OCI-LY7 (cell line): ENCODE data around the gene RASD1. TPM values are rescaled to one million over a fixed set of nuclear protein-coding genes. Genes with fewer than 3 reads are reported as not detected.

Experiments used
- BruUV-seq: library from RNA; stranded (reverse); fragments of 400-500 nt; replicated peaks from 2 replicates; lab custom pipeline; 2021; lab: Mats Ljungman, UMichigan
- CTCF ChIA-PET: fragments of 300-600 bp; sonication (Branson Sonifier 250); formaldehyde crosslinking; loops from one replicate; lab custom pipeline; 2022; ENCODE audit warnings: antibody characterized with exemption; ENCODE audit not compliant: unreplicated experiment; lab: Charles Lee
- POLR2A ChIA-PET: fragments of 300-600 bp; sonication (Branson Sonifier 250); formaldehyde crosslinking; loops from one replicate; lab custom pipeline; 2022; ENCODE audit warnings: antibody characterized with exemption; lab: Charles Lee
- DNase-seq: peaks from one replicate; pipeline ENCODE4 v3.0.0-alpha.2; 2015; ENCODE audit warnings: low spot score
- H2AFZ ChIP-seq: fragments of 200-600 bp; sonication (generic), shearing (Covaris generic); 2 replicates; pipeline ENCODE4 v1.6.1; 2014; ENCODE audit warnings: mild to moderate bottlenecking, antibody characterized with exemption, low read length, moderate library complexity
- H3K27ac ChIP-seq: fragments of 200-600 bp; sonication (generic); 2 replicates; pipeline ENCODE4 v1.5.1; 2014; ENCODE audit warnings: mixed run types, low read depth, mild to moderate bottlenecking, moderate library complexity, low read length, inconsistent platforms; ENCODE audit not compliant: poor library complexity, severe bottlenecking
- H3K36me3 ChIP-seq: fragments of 200-600 bp; sonication (generic); 2 replicates; pipeline ENCODE4 v1.6.1; 2014; ENCODE audit warnings: mild to moderate bottlenecking, antibody characterized with exemption, low read length, moderate library complexity, mixed read lengths; ENCODE audit not compliant: insufficient read depth
- H3K4me1 ChIP-seq: fragments of 200-600 bp; sonication (generic); 2 replicates; pipeline ENCODE4 v1.5.1; 2014; ENCODE audit warnings: mild to moderate bottlenecking, low read length; ENCODE audit not compliant: insufficient read depth, poor library complexity, severe bottlenecking
- H3K4me2 ChIP-seq: fragments of 200-600 bp; sonication (generic); 2 replicates; pipeline ENCODE4 v1.6.1; 2014; ENCODE audit warnings: mild to moderate bottlenecking, low read length
- H3K4me3 ChIP-seq: fragments of 200-600 bp; sonication (generic); 2 replicates; pipeline ENCODE4 v1.5.1; 2014; ENCODE audit warnings: mild to moderate bottlenecking, low read depth, low read length; ENCODE audit not compliant: poor library complexity, severe bottlenecking
- H3K79me2 ChIP-seq: fragments of 200-600 bp; sonication (generic); 2 replicates; pipeline ENCODE4 v1.6.1; 2016; ENCODE audit warnings: low read depth, mild to moderate bottlenecking, low read length, moderate library complexity, mixed read lengths; ENCODE audit not compliant: insufficient read depth
- H3K9me2 ChIP-seq: fragments of 200-600 bp; sonication (generic); 2 replicates; pipeline ENCODE4 v1.6.1; 2016; ENCODE audit warnings: mild to moderate bottlenecking, low read length, mixed read lengths; ENCODE audit not compliant: insufficient read depth
- H3K9me3 ChIP-seq: fragments of 200-600 bp; sonication (generic); 2 replicates; pipeline ENCODE4 v1.6.1; 2014; ENCODE audit warnings: mild to moderate bottlenecking, mixed run types, low read length, mixed read lengths
- H4K20me1 ChIP-seq: fragments of 200-600 bp; sonication (generic); 2 replicates; pipeline ENCODE4 v1.6.1; 2014; ENCODE audit warnings: mild to moderate bottlenecking, antibody characterized with exemption, low read length, moderate library complexity, mixed read lengths; ENCODE audit not compliant: insufficient read depth
- EZH2phosphoT487 ChIP-seq: fragments of 200-600 bp; sonication (generic); IDR thresholded peaks from 2 replicates; pipeline ENCODE4 v1.6.1; 2018; ENCODE audit warnings: low read depth, borderline replicate concordance, mild to moderate bottlenecking, mixed run types, antibody characterized with exemption, low read length, moderate library complexity, mixed read lengths
- intact Hi-C: fragments of 100-400 bp; cut with micrococcal nuclease; formaldehyde crosslinking; loops from one replicate; pipeline ENCODE4 v1.10.0; 2022; ENCODE audit not compliant: unreplicated experiment
- total RNA-seq, 2 experiments: library from RNA; depleted of rRNA in 1 of 2; stranded (reverse); fragments of >200 nt in 1 of 2; shearing (Covaris generic) in 1 of 2; gene quantifications; 2 replicates each; pipeline ENCODE4 v1.2.3, GENCODE V29; 2014 to 2022
- TF ChIP-seq, protein P1 (sequence below): fragments of 200-600 bp; sonication (generic); conservative IDR thresholded peaks from 2 replicates; pipeline ENCODE4 v1.5.1; 2014; ENCODE audit warnings: mild to moderate bottlenecking, antibody characterized with exemption, low read length, moderate library complexity, mixed read lengths

The RASD1 gene
- total RNA-seq, 2 experiments from 2014 or later, result 0.19 TPM; not detected in 1

DNA sequence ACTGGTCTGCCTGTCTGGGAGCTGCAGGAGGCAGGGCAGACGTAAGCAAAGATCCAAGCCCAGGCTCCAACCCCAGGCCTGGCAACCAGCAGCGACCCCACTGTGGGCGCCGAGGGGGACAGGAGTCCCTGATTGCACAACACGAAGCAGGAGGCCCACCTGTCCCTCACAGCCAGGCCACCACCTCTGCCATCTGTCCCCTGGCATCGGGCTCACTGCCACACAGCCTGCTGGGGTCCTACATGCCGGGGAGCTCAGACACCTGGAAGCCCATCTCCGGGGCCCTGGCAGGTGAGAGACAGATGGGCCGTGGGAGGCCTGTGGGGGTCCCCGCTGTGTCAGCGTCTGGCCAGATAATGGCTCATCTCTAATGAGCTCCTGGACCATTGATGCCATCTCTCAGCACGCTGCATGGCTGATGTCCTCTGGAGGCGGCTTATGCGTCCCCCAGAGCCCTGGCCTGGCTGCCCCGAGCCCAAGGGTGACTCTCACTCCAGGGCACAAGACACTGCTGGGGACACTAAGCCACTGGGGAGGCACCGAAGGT, 11.3 kb upstream of the RASD1 start:
- Histone ChIP-seq H3K4me1 (no peaks in the 10 kb centered on the region), H3K4me2 (no peak overlapping the region), H3K9me2 (no peaks in the 10 kb centered on the region), H3K4me3 (no peak overlapping the region), H3K27ac (no peak overlapping the region), H3K79me2 (no peaks in the 10 kb centered on the region), H2AFZ (no peak overlapping the region), H3K36me3 (no peaks in the 10 kb centered on the region), H3K9me3 (no peaks in the 10 kb centered on the region), H4K20me1 (no peaks in the 10 kb centered on the region)
- TF ChIP-seq, protein P1, sequence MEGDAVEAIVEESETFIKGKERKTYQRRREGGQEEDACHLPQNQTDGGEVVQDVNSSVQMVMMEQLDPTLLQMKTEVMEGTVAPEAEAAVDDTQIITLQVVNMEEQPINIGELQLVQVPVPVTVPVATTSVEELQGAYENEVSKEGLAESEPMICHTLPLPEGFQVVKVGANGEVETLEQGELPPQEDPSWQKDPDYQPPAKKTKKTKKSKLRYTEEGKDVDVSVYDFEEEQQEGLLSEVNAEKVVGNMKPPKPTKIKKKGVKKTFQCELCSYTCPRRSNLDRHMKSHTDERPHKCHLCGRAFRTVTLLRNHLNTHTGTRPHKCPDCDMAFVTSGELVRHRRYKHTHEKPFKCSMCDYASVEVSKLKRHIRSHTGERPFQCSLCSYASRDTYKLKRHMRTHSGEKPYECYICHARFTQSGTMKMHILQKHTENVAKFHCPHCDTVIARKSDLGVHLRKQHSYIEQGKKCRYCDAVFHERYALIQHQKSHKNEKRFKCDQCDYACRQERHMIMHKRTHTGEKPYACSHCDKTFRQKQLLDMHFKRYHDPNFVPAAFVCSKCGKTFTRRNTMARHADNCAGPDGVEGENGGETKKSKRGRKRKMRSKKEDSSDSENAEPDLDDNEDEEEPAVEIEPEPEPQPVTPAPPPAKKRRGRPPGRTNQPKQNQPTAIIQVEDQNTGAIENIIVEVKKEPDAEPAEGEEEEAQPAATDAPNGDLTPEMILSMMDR, result no peak
- TF ChIP-seq EZH2phosphoT487, result no peak
- intact Hi-C loops, result no loop called here
- no TSS peak for BruUV-seq
- ChIA-PET POLR2A (interaction anchor here (0.5 kb wide), 1 partner anchor 172 kb away, joined by 3 read pairs; no protein-coding TSS in a partner anchor), CTCF (interaction anchor here (0.6 kb wide), 1 partner anchor 15 kb away, joined by 3 read pairs; no protein-coding TSS in a partner anchor)
- no peak for DNase-seq

- Histone ChIP-seq H3K4me1 (no peaks in the 10 kb centered on the region), H3K79me2 (no peaks in the 10 kb centered on the region), H2AFZ (no peak overlapping the region), H3K9me2 (no peaks in the 10 kb centered on the region), H3K9me3 (no peaks in the 10 kb centered on the region), H3K4me3 (no peak overlapping the region), H3K4me2 (no peak overlapping the region), H3K27ac (no peak overlapping the region), H4K20me1 (no peaks in the 10 kb centered on the region), H3K36me3 (no peaks in the 10 kb centered on the region)
- POLR2A ChIA-PET, result interaction anchor here (0.5 kb wide), 1 partner anchor 172 kb away, joined by 3 read pairs; no protein-coding TSS in a partner anchor
- intact Hi-C loops, result no loop called here
- TF ChIP-seq, protein P1, result no peak
- TF ChIP-seq EZH2phosphoT487, result no peak
- no peak for DNase-seq
- no TSS peak for BruUV-seq
- CTCF ChIA-PET, result interaction anchor here (0.6 kb wide), 1 partner anchor 15 kb away, joined by 3 read pairs; no protein-coding TSS in a partner anchor
These were observed 10.8 kb upstream of the RASD1 start for GRCh38 chr17:17506893-17507464.

- TF ChIP-seq, protein P1, result no peak
- TF ChIP-seq EZH2phosphoT487, result no peak
- no peaks in the 10 kb centered on the region for H3K4me1 ChIP-seq
- H3K36me3 ChIP-seq, result no peaks in the 10 kb centered on the region
- no peaks in the 10 kb centered on the region for H3K79me2 ChIP-seq
- no peak overlapping the region for H3K27ac ChIP-seq
- no peak overlapping the region for H3K4me3 ChIP-seq
- intact Hi-C loops, result no loop called here
- no peaks in the 10 kb centered on the region for H3K9me3 ChIP-seq
- POLR2A ChIA-PET, result no interaction called here
- CTCF ChIA-PET, result no interaction called here
- no TSS peak for BruUV-seq
- no peaks in the 10 kb centered on the region for H4K20me1 ChIP-seq
- DNase-seq, result no peak
- H3K9me2 ChIP-seq, result no peaks in the 10 kb centered on the region
- no peak overlapping the region for H3K4me2 ChIP-seq
- H2AFZ ChIP-seq, result no peak overlapping the region
These were observed 10.1 kb upstream of the RASD1 start for GRCh38 chr17:17506181-17506741.
